GM19395 (cell line): ENCODE data around the gene PRKD1.
"Not testable (repeated sequence)": the region's sequence is repeated elsewhere in the genome, so short reads cannot be mapped to it uniquely, and the experiment has no call there.

Source experiments
- ATAC-seq: cut with Tn5 transposase; IDR thresholded peaks from one replicate; pipeline ENCODE4 v1.9.1; 2021; ENCODE audit warnings: mild to moderate bottlenecking, moderate library complexity; ENCODE audit not compliant: unreplicated experiment

The PRKD1 gene

GRCh38 chr14:29905543-29905942 lies 22.1 kb downstream of the PRKD1 start:
- ATAC-seq: no peak

DNA sequence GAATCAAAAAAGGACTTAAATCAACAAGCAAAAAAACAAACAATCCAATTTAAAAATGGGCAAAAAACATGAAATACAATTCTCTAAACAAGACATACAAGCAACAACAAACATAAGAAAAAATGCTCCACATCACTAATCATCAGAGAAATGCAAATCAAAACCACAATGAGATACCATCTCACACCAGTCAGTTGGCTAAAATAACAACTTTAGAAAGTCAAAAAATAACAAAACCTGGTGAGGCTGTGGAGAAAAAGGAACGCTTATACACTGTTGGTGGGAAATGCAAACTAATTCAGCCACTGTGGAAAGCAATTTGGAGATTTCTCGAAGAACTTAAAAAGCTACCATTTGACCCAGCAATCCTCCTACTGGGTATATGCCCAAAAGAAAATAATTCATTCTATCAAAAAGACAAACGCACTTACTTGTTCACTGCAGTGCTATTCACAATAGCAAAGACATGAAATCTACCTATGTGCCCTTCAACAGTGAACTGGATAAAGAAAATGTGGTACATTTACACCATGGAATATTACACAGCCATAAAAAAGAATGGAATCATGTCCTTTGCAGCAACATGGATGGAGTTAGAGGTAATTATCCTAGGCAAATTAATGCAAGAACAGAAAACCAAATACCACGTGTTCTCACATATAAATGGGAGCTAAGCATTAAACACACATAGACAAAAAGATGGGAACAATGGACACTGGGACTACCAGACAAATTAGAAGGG lies 26.9 kb downstream of the PRKD1 start:
- no peak for ATAC-seq

DNA sequence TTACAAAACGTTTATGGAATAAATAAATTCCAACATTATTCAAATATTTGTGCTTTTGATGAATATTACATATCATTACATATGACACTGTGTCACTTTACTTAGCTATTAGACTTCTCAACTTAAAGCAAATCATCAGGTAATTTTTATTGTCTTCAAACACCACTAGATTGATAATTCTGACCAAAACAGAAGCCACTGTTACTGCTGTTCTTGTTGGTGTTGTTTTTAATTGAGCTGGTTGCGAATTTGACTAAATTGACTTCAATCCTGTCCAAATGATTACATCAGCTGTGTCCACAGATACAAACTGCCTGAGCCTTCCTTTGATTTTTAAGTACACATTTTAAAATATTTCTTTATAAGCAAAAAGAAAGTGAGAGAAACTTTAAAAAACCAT lies 29.2 kb downstream of the PRKD1 start:
- no peak for ATAC-seq

- ATAC-seq: no peak
These were observed 30.5 kb downstream of the PRKD1 start for GRCh38 chr14:29897181-29897580.

GRCh38 chr14:29896354-29896821 lies 31.3 kb downstream of the PRKD1 start:
- no peak for ATAC-seq

DNA sequence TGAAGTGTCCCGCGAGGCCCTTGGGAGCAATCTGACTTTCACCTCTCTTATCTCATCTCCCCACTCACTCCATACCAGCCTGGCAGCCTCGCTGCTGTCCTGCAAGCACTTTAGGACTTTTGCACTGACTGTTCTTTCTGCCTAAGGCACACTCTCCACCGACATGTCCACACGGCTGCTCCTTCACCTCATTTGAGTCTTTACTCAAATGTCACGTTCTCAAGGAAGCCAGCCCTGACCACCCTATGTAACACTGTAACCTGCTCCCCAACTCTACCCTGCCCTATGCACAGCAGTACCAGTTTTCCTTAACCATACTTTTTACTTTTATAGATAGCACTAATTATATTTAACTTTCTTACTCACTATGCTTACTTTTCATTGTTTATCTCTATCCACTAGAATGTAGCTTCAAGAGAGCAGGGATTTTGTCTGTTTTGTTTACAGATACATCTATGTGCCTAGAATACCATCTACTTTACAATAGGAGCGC lies 32.0 kb downstream of the PRKD1 start:
- ATAC-seq: no peak

DNA sequence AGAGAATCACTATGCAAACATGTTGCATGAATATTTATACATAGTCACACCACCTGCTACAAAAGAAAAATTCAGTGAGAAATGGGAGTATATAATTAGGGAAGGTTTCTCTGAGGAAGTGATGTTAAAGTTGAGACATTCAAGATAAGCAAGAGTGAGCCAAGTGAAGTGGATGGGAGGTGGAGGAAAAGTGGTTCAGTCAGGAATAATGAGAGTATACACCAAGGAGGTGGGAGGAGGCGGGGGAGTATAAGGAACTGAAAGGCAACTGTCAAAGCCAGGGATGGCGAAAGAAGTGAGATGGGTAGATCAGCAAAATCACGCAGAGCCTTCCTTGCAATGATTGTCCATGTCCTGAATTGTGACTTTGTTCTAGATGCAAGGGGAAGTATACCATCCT lies 33.7 kb downstream of the PRKD1 start:
- ATAC-seq: no peak

DNA sequence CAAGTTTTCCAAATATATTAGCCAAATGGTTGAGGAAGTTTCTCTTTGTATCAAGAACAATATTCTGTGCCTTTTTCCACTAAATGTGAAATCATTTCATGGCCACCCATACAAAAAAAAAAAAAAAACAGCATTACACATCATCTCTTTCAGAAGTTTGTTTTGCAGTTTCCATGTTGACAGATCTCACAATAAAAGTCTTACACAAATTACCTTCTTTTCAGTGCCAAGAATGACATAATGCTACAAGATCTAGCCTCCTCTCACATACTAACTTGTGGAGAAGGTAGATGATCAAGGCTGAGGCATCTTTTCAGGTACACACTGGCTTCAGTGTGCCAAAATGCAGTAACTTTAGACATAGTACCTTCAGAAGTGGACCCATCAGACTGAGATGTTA lies 35.3 kb downstream of the PRKD1 start:
- no peak for ATAC-seq

DNA sequence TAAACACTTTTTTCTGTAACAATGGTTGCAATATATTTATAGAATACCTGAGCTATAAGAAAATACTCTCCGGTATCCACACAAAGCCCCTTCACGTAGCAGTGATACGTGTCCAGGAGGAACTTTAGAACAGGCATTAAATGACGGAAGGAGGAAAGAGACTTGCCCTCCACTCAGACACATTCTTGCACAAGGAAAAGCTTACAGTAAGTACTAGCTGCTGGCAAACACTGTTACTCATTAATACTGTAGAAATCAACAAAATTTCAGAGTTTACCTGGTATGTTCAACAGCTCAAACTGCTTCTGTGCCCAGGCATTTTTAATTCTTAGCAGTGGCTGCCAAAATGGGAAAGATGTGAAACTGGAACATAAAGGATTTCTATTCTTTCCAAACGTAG lies 41.7 kb downstream of the PRKD1 start:
- no peak for ATAC-seq

GRCh38 chr14:29868000-29868399 lies 59.6 kb downstream of the PRKD1 start:
- ATAC-seq: no peak

GRCh38 chr14:29865299-29865698 lies 62.3 kb downstream of the PRKD1 start:
- ATAC-seq: no peak

GRCh38 chr14:29861996-29862395 lies 65.7 kb downstream of the PRKD1 start:
- ATAC-seq: no peak

GRCh38 chr14:29858299-29858698 lies 69.3 kb downstream of the PRKD1 start:
- peak; percentile 92 for ATAC-seq

GRCh38 chr14:29857551-29857950 lies 70.1 kb downstream of the PRKD1 start:
- peak; percentile 78 for ATAC-seq

DNA sequence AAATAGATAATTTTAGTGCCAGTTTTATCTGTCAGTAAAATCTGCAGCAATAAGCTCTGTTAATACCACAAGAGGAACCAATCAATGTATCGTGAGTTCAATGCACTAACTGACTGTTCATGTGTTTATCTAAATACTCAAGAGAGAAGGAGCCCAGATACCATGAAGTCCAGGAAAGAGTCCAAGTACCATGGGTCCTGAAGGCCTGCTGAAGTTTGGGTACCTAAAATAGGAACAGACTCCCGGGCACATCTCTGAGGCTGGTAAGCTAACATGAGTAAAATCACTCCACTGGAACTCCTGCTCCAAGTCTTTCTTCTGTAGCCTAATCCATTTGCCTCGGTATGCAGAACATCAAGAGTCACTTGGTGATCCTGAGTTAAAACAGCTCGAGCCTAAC lies 71.1 kb downstream of the PRKD1 start:
- no peak for ATAC-seq

DNA sequence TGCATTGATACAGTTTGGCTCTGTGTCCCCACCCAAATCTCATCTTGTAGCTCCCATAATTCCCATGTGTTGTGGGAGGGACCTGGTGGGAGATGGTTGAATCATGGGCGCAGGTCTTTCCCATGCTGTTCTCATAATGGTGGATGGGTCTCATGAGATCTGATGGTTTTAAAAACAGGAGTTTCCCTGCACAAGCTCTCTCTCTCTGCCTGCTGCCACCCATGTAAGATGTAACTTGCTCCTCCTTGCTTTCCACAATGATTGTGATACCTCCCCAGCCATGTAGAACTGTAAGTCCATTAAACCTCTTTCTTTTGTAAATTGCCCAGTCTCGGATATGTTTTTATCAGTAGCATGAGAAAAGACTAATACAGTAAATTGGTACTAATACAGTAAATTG lies 74.0 kb downstream of the PRKD1 start:
- ATAC-seq: not testable (repeated sequence)

DNA sequence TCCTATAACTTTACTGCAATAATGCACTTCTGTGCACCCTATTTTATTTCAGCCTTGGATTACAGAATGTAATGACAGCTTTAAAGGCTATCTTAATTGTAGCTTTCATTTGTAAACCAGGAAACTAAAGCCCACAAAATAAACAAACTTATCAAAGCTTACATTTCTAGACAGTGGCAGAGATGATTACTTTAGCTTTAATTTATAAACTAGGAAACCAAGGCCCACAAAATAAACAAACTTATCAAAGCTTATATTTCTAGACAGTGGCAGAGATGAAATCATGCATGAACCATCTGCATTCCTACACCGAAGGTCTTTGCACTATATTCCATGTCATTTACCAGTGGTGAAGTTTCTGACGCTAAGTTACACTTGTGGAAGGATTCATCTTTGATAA lies 74.4 kb downstream of the PRKD1 start:
- no peak for ATAC-seq

DNA sequence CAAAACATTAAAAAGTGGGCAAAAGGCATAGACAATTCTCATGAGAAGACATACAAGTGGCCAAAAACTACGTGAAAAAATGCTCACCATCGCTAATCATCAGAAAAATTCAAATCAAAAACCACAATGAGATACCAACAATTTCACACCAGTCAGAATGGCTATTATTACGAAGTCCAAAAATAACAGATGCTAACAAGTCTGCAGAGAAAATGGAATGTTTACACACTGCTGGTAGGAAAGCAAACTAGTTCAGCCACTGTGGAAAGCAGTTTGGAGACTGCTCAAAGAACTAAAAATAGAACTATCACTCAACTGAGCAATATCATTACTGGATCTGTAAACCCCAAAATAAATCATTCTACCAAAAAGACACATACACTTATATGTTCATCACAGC lies 76.2 kb downstream of the PRKD1 start:
- no peak for ATAC-seq

GRCh38 chr14:29847056-29847380 lies 80.6 kb downstream of the PRKD1 start:
- peak; percentile 2 for ATAC-seq

GRCh38 chr14:29846339-29847055 lies 81.2 kb downstream of the PRKD1 start:
- ATAC-seq: peak; percentile 70

GRCh38 chr14:29843981-29844380 lies 83.7 kb downstream of the PRKD1 start:
- ATAC-seq: no peak

DNA sequence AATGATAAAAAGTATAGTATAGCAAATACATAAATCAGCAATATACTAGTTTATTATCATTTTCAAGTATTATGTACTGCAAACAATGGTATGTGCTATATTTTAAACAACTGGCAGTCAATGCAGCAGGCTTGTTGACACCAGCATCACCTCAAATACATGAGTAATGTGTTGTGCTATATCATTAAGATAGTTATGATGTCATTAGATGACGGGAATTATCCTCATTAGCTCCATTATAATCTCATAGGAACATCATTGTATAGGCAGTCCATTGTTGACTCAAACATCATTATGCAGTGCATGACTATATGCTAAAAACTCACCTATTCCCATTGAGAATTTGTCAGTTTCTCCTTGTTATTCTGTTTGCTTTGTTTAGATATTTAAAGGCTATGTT lies 85.4 kb downstream of the PRKD1 start:
- no peak for ATAC-seq
